H9 (cell line): Measurements from ENCODE around the gene TBXA2R. TPM values are rescaled to one million over a fixed set of nuclear protein-coding genes. Genes with fewer than 3 reads are reported as not detected.

ENCODE experiments used
- DNase-seq: peaks from one replicate; pipeline ENCODE4 v3.0.0-alpha.2; 2017
- H2AFZ ChIP-seq: one replicate; pipeline ENCODE4 v1.6.1; 2013; ENCODE audit warnings: mild to moderate bottlenecking, low read length, control low read depth, moderate library complexity
- H2AK5ac ChIP-seq: 2 replicates; pipeline ENCODE4 v1.6.1; 2013; ENCODE audit warnings: low read length, control low read depth, mixed read lengths; ENCODE audit not compliant: insufficient read length
- H2BK120ac ChIP-seq: one replicate; pipeline ENCODE4 v1.6.1; 2013; ENCODE audit warnings: low read depth, mild to moderate bottlenecking, low read length, control low read depth, inconsistent platforms; ENCODE audit not compliant: poor library complexity, severe bottlenecking
- H2BK12ac ChIP-seq: 2 replicates; pipeline ENCODE4 v1.6.1; 2013; ENCODE audit warnings: low read length, control low read depth, mixed read lengths, low read depth; ENCODE audit not compliant: insufficient read length
- H2BK15ac ChIP-seq: 2 replicates; pipeline ENCODE4 v1.6.1; 2013; ENCODE audit warnings: low read depth, low read length, control low read depth
- H2BK20ac ChIP-seq: one replicate; pipeline ENCODE4 v1.6.1; 2013; ENCODE audit warnings: low read depth, mild to moderate bottlenecking, low read length, control low read depth, inconsistent platforms; ENCODE audit not compliant: poor library complexity, severe bottlenecking
- H2BK5ac ChIP-seq: 2 replicates; pipeline ENCODE4 v1.6.1; 2013; ENCODE audit warnings: low read length, control low read depth, mixed read lengths; ENCODE audit not compliant: insufficient read length
- H3K14ac ChIP-seq: 2 replicates; pipeline ENCODE4 v1.6.1; 2013; ENCODE audit warnings: low read length, control low read depth; ENCODE audit not compliant: insufficient read depth
- H3K18ac ChIP-seq: 2 replicates; pipeline ENCODE4 v1.6.1; 2013; ENCODE audit warnings: low read depth, mild to moderate bottlenecking, mixed read lengths, low read length, control low read depth; ENCODE audit not compliant: insufficient read length
- H3K23ac ChIP-seq: 2 replicates; pipeline ENCODE4 v1.6.1; 2013; ENCODE audit warnings: low read length, control low read depth, mixed read lengths, low read depth; ENCODE audit not compliant: insufficient read length
- H3K23me2 ChIP-seq: 2 replicates; pipeline ENCODE4 v1.6.1; 2013; ENCODE audit warnings: low read depth, mild to moderate bottlenecking, mixed read lengths, low read length, control low read depth; ENCODE audit not compliant: insufficient read length, poor library complexity, severe bottlenecking
- H3K27ac ChIP-seq: 2 replicates; pipeline ENCODE4 v1.5.1; 2013; ENCODE audit warnings: low read length, control low read depth, mixed read lengths, low read depth; ENCODE audit not compliant: insufficient read length
- H3K27me3 ChIP-seq: 2 replicates; pipeline ENCODE4 v1.6.1; 2013; ENCODE audit warnings: low read length, control low read depth, inconsistent platforms; ENCODE audit not compliant: insufficient read depth
- H3K4ac ChIP-seq: 2 replicates; pipeline ENCODE4 v1.6.1; 2013; ENCODE audit warnings: low read depth, mild to moderate bottlenecking, control low read depth, inconsistent platforms, low read length, moderate library complexity
- H3K4me1 ChIP-seq: 2 replicates; pipeline ENCODE4 v1.6.1; 2013; ENCODE audit warnings: low read length, control low read depth, inconsistent platforms; ENCODE audit not compliant: insufficient read depth
- H3K4me2 ChIP-seq: 2 replicates; pipeline ENCODE4 v1.6.1; 2013; ENCODE audit warnings: low read length, control low read depth, mixed read lengths; ENCODE audit not compliant: insufficient read length, insufficient read depth
- H3K56ac ChIP-seq: 2 replicates; pipeline ENCODE4 v1.6.1; 2013; ENCODE audit warnings: low read depth, mild to moderate bottlenecking, mixed read lengths, low read length, control low read depth; ENCODE audit not compliant: insufficient read length
- H3K79me1 ChIP-seq: 2 replicates; pipeline ENCODE4 v1.6.1; 2013; ENCODE audit warnings: low read depth, mild to moderate bottlenecking, moderate library complexity, low read length, control low read depth, inconsistent platforms; ENCODE audit not compliant: insufficient read depth, poor library complexity, severe bottlenecking
- H3K79me2 ChIP-seq: 2 replicates; pipeline ENCODE4 v1.6.1; 2013; ENCODE audit warnings: low read length, control low read depth, inconsistent platforms; ENCODE audit not compliant: insufficient read depth
- H3K9ac ChIP-seq: 2 replicates; pipeline ENCODE4 v1.6.1; 2013; ENCODE audit warnings: low read length, control low read depth, mixed read lengths; ENCODE audit not compliant: insufficient read length; ENCODE audit errors: extremely low read depth
- H3K9me3 ChIP-seq: one replicate; pipeline ENCODE4 v1.6.1; 2013; ENCODE audit warnings: low read depth, low read length, inconsistent platforms; ENCODE audit not compliant: control insufficient read depth
- H3T11ph ChIP-seq: one replicate; pipeline ENCODE4 v1.6.1; 2013; ENCODE audit warnings: mild to moderate bottlenecking, low read length, control low read depth, inconsistent platforms
- H4K20me1 ChIP-seq: one replicate; pipeline ENCODE4 v1.6.1; 2013; ENCODE audit not compliant: control insufficient read depth, insufficient read length, insufficient read depth
- H4K5ac ChIP-seq: 2 replicates; pipeline ENCODE4 v1.6.1; 2013; ENCODE audit warnings: low read depth, mild to moderate bottlenecking, mixed read lengths, low read length, control low read depth; ENCODE audit not compliant: insufficient read length
- H4K8ac ChIP-seq: replicated peaks from 2 replicates; pipeline ENCODE4 v1.6.1; 2013; ENCODE audit warnings: low read length, control low read depth, mixed read lengths, low read depth; ENCODE audit not compliant: insufficient read length
- H4K91ac ChIP-seq: 2 replicates; pipeline ENCODE4 v1.6.1; 2013; ENCODE audit warnings: low read depth, mild to moderate bottlenecking, moderate library complexity, mixed read lengths, low read length, control low read depth; ENCODE audit not compliant: insufficient read length
- H3K27ac Mint-ChIP-seq, 3 experiments: 2 replicates in 2 of 3; 3 replicates in 1 of 3; pipeline ENCODE4 v1.8.0; 2020 to 2021; ENCODE audit warnings: mixed read lengths in 3 of 3, mild to moderate bottlenecking in 1 of 3, moderate library complexity in 1 of 3
- H3K27me3 Mint-ChIP-seq: 2 replicates; pipeline ENCODE4 v1.8.0; 2021; ENCODE audit warnings: low read depth, mild to moderate bottlenecking, moderate library complexity, mixed read lengths
- H3K36me3 Mint-ChIP-seq, 3 experiments: 2 replicates in 2 of 3; 3 replicates in 1 of 3; pipeline ENCODE4 v1.8.0; 2020 to 2021; ENCODE audit warnings: low read depth in 3 of 3, mixed read lengths in 3 of 3; ENCODE audit not compliant: insufficient read depth in 1 of 3
- H3K4me1 Mint-ChIP-seq, 2 experiments: 2 replicates each; pipeline ENCODE4 v1.8.0; 2020; ENCODE audit warnings: mixed read lengths in 2 of 2
- H3K4me3 Mint-ChIP-seq, 2 experiments: 2 replicates in 1 of 2; 3 replicates in 1 of 2; pipeline ENCODE4 v1.8.0; 2020 to 2021; ENCODE audit warnings: mild to moderate bottlenecking in 2 of 2, mixed read lengths in 2 of 2, moderate library complexity in 1 of 2
- H3K9me3 Mint-ChIP-seq, 2 experiments: 2 replicates in 1 of 2; 3 replicates in 1 of 2; pipeline ENCODE4 v1.8.0; 2020; ENCODE audit warnings: mild to moderate bottlenecking in 2 of 2, mixed read lengths in 2 of 2, moderate library complexity in 1 of 2
- WGBS: extraction: QIAGEN DNeasy Blood & Tissue Kit; methylation state at CpG from one replicate; pipeline ENCODE4 v1.1.7; 2013; ENCODE audit warnings: missing lambda C conversion rate, low lambda C conversion rate, mixed read lengths; ENCODE audit not compliant: insufficient read length; ENCODE audit errors: extremely low coverage; 5-methylcytosine and 5-hydroxymethylcytosine counted together
- total RNA-seq: library from RNA; stranded (reverse); gene quantifications from 2 replicates; pipeline ENCODE4 v1.2.1, GENCODE V29; 2021
- TF ChIP-seq, protein P1 (sequence below): fragments of 200-600 bp; sonication (generic); conservative IDR thresholded peaks from 3 replicates; pipeline ENCODE4 v1.8.0; 2021; ENCODE audit warnings: antibody characterized with exemption, mild to moderate bottlenecking

Gene TBXA2R
- total RNA-seq, 1 experiment from 2014 or later = 0.63 TPM

GRCh38 chr19:3619631-3620012, 12.9 kb upstream of the TBXA2R start:
- H3K23ac ChIP-seq = no peak overlapping the region
- no peak overlapping the region for H4K5ac ChIP-seq
- H3K9ac ChIP-seq = no peak overlapping the region
- H3T11ph ChIP-seq = no peak overlapping the region
- peaks cover 3% of the 10 kb centered on the region for H4K20me1 ChIP-seq
- no peak overlapping the region for H3K27ac ChIP-seq
- H3K79me1 ChIP-seq = no peaks in the 10 kb centered on the region
- TF ChIP-seq, protein P1, sequence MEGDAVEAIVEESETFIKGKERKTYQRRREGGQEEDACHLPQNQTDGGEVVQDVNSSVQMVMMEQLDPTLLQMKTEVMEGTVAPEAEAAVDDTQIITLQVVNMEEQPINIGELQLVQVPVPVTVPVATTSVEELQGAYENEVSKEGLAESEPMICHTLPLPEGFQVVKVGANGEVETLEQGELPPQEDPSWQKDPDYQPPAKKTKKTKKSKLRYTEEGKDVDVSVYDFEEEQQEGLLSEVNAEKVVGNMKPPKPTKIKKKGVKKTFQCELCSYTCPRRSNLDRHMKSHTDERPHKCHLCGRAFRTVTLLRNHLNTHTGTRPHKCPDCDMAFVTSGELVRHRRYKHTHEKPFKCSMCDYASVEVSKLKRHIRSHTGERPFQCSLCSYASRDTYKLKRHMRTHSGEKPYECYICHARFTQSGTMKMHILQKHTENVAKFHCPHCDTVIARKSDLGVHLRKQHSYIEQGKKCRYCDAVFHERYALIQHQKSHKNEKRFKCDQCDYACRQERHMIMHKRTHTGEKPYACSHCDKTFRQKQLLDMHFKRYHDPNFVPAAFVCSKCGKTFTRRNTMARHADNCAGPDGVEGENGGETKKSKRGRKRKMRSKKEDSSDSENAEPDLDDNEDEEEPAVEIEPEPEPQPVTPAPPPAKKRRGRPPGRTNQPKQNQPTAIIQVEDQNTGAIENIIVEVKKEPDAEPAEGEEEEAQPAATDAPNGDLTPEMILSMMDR = no peak
- Mint-ChIP-seq H3K9me3 (no peaks in the 10 kb centered on the region), H3K36me3 (peaks cover 2 to 22% (median 21%) of the 10 kb centered on the region in 3 experiments; a peak in 6 of 7 replicates), H3K4me1 (peaks cover 0 to 4% of the 10 kb centered on the region in 2 experiments; a peak in 2 of 4 replicates), H3K27me3 (no peaks in the 10 kb centered on the region), H3K4me3 (no peak overlapping the region), H3K27ac (no peak overlapping the region)
- no peak overlapping the region for H2BK120ac ChIP-seq
- no peak overlapping the region for H4K91ac ChIP-seq
- H3K4ac ChIP-seq = no peak overlapping the region
- H3K79me2 ChIP-seq = no peaks in the 10 kb centered on the region
- H2AFZ ChIP-seq = no peak overlapping the region
- H3K56ac ChIP-seq = no peak overlapping the region
- WGBS = no CpG with 5 or more reads among the region's 17 CpGs
- no peak overlapping the region for H2BK20ac ChIP-seq
- no peak overlapping the region for H3K18ac ChIP-seq
- no peak overlapping the region for H4K8ac ChIP-seq
- no peak overlapping the region for H2AK5ac ChIP-seq
- no peak for DNase-seq
- no peak overlapping the region for H3K4me2 ChIP-seq
- H3K27me3 ChIP-seq = no peaks in the 10 kb centered on the region
- H3K23me2 ChIP-seq = no peaks in the 10 kb centered on the region
- no peaks in the 10 kb centered on the region for H3K9me3 ChIP-seq
- no peak overlapping the region for H3K14ac ChIP-seq
- no peaks in the 10 kb centered on the region for H3K4me1 ChIP-seq
- H2BK12ac ChIP-seq = no peak overlapping the region
- H2BK5ac ChIP-seq = no peak overlapping the region
- H2BK15ac ChIP-seq = no peak overlapping the region
